Peyer's patch (tissue), 4 donors: ENCODE data around the gene MAN2C1.

Experiments
- POLR2A ChIP-seq, 2 donors: fragments of 450-650 bp; IDR thresholded peaks; one replicate each; pipeline ENCODE4 v1.5.1; 2017; ENCODE audit warnings: antibody characterized with exemption in 2 of 2, mild to moderate bottlenecking in 2 of 2, moderate library complexity in 2 of 2
- TF ChIP-seq, protein P1 (sequence below), 6 experiments: fragments of 450-650 bp in 4 of 6; fragments of 200-600 bp in 2 of 6; sonication (generic) in 1 of 6; IDR thresholded peaks; one replicate each; pipeline ENCODE4 v1.5.1; 2017 to 2019; ENCODE audit warnings: antibody characterized with exemption in 6 of 6, mild to moderate bottlenecking in 3 of 6, moderate library complexity in 1 of 6

DNA sequence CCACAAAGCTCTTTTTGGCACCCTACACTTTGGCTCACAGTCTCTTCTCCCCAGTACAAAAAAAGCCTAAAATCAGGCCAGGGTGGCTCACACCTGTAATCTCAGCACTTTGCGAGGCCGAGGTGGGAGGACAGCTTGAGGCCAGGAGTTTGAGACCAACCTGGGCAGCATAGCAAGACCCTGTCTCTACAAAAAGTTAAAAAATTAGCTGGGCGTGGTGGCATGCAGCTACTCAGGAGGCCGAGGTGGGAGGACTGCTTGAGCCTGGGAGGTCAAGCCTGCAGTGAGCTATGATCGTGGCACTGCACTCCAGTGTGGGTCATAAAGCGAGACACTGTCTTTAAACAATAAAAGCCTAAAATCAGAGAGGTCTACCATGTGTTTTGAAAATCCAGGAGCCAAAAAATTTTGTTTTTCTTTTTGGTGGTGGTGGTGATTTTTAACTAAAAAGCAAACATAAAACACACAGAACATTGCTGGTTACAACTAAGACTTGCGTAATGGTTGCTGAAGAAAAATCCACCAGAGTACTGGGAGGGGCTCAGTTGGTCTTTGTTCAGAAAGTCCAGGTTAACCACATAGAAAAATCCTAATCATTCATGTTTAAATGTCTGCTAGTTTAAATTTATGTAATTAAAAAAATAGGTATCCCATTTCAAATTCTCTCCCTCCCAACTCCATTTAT is 1.6 kb upstream of the MAN2C1 start:
- TF ChIP-seq, protein P1, sequence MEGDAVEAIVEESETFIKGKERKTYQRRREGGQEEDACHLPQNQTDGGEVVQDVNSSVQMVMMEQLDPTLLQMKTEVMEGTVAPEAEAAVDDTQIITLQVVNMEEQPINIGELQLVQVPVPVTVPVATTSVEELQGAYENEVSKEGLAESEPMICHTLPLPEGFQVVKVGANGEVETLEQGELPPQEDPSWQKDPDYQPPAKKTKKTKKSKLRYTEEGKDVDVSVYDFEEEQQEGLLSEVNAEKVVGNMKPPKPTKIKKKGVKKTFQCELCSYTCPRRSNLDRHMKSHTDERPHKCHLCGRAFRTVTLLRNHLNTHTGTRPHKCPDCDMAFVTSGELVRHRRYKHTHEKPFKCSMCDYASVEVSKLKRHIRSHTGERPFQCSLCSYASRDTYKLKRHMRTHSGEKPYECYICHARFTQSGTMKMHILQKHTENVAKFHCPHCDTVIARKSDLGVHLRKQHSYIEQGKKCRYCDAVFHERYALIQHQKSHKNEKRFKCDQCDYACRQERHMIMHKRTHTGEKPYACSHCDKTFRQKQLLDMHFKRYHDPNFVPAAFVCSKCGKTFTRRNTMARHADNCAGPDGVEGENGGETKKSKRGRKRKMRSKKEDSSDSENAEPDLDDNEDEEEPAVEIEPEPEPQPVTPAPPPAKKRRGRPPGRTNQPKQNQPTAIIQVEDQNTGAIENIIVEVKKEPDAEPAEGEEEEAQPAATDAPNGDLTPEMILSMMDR (IDR thresholded peaks at IDR 0.05), result no peak
- TF ChIP-seq POLR2A (IDR thresholded peaks at IDR 0.05), result no peak
